Measurements from ENCODE around the gene PROK1.

Gene PROK1

GRCh38 chr1:110490791-110491451 lies 40.0 kb downstream of the PROK1 start:
- DNase-seq, result no peak

DNA sequence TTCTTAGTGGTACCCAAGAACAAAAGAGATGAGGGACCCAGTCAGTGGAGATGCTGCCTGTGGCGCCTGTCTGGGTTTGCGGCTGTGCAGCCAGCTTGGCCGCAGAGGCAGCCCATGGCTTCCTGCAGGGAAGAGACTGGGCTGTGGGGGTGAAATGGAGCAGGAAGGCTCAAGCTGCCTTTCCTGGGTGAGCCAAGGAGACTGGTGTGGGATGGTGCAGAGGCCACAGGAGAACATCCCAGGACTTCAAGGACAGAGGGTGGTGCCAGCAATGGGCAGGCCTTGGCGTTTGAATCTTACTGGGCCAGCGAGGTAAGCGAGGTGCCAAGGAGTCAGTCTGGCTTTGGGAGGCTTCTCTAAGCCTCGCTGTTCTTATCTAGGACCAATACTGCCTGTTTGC lies 41.6 kb downstream of the PROK1 start:
- no peak for DNase-seq

- no peak for DNase-seq
Measured at GRCh38 chr1:110493059-110493699, 42.2 kb downstream of the PROK1 start.

DNA sequence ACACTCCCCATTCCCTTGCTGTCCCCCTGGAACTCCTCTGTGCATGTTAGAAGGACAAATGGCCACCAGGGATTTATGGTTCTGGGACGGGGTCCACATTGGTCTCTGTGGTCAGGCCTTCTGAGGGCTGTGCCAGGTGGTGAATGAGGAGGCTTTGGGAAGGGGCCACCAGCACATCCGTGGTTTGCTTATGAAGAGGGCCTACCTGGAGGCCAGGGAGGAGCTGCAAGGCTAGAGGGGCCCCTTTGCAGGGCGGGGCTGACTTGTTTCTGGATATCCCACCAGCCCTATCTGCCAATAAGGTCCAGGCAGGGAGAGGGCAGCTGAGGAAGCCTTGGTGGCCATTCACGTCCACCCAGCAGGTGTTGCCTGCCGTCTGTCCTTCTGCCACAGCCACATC lies 43.1 kb downstream of the PROK1 start:
- no peak for DNase-seq

DNA sequence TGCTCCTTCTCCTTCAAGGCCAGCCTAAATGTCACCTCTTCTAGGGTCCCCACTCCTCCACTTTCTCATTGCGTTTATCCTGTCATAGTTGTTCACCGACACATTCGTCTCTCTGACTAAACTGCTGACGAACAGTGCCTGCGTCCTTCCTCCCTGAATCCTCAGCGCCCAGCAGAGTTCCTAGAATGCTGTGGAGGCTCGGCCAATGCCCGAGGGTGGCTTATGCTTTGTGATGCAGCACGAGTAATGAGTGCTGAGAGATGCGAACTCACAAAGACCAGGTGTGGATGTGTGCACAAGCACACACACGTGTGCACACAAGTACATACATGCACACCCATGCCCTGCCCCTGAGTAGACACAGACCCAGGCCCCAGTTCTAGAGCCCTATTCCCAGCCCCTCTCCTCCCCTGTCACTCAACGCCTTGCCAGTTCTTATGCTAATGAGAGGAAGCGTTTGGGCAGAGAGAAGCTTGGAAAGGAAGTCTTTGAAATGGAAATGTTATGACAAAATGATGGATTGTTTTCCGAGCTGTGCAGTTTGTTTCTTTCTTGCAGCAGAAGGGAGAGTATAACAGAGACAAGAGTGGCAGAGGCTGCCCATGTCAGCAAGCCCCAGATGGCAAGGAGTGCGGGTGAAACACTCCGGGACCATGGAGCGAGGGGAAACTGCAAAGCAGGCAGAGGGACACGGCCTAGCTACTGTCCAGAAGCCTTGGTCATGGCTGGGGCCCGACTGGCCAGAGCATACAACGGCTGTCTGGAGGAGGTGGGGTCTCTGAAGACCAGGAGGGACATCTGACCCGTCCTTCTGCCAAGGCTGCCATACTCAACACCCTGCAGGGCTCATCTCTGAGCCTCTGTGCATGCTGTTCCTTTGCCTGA lies 43.8 kb downstream of the PROK1 start:
- no peak for DNase-seq

- DNase-seq, result peak; percentile 65
Measured at GRCh38 chr1:110495926-110496600, 45.1 kb downstream of the PROK1 start.

GRCh38 chr1:110498270-110498669 lies 47.3 kb downstream of the PROK1 start:
- DNase-seq, result no peak

GRCh38 chr1:110501488-110502132 lies 50.7 kb downstream of the PROK1 start:
- DNase-seq, result no peak

DNA sequence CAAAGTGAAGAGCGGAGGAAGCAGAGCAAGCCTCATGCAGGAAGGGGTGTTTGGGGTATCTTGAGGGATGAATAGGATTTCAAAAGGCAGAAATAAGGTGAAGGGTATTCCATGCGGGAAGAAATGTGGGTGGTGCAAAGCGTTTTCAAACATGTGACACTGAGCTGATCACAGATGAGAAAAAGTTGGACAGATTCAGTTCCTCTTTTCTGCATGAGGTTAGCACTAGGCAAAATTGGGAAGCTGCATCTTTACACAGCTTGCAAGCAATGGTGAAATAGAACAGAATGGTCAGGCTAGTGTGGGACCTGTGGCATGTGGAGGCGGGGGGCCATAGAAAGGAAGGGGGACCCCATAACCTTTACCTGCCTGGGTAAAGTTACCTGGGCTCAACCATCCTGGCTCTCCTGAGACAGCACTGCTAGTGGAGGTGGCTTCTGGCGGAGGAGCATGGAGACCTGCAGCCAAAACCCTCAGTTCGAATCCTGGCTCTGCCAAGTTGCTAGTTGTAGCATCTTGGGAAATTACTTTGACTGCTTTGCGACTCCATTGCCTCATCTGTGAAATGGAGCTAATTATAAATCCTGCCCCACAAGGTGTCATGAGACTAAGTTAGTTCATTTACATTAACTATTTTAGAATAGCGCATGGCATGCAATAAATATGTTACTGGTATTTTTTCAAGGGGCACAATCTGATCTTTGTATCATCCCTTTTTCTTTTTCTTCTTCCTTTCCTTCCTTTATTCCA lies 51.6 kb downstream of the PROK1 start:
- no peak for DNase-seq

DNA sequence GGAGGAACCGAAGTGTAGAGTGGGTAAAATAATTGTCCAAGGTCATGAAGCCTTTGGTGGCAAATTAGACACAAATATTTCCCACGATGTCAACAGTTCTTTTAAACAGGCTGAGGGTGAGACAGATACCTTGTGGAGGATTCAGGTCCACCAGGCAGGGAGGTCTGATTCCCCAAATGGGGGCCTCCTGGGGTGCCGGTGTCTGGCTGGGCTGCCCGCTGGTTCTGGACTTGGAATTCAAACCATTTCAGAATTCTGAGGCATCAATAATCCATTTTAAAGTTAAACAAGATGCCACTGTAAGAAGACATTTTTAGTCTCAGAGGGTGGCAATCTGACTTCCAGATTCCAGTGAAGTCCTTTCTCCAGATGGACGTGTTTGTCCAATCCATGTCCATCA lies 52.5 kb downstream of the PROK1 start:
- no peak for DNase-seq

DNA sequence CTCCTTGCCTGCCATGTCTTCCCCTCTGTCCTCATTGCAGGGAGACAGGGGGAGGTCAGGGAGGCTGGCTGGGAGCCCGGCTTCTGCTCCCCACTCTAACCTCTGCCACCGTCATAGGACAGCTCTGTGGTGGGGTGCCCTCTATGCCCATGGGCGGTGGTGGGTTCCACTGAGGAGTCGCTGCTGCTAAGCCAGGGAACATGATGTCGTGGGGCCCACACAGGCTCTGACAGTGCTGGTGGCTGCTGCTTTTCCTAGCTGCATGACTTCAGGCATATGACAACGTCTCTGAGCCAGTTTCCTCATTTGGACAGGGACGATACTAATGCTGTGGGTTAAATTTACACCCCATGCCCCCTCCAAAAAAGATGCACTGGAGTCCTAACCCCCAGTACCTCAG lies 53.3 kb downstream of the PROK1 start:
- DNase-seq, result no peak

DNA sequence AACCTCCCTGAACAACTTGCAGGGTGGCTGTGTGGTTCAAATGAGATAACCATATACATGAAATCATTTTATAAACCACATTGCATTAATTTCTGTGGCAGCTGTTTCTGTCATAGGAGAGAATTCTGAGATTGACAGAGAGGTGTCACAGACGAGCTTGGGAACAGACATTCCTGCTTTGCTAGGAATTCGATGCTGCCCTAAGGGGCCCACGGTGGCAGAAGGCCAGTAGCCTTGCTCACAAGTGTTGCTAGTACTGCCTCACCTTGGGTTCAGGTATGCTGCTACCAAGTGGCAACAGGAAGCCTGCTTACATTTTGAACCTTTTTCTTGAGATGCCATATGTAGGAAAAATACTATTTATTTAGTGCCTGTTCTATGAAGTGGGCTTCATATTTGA lies 54.6 kb downstream of the PROK1 start:
- no peak for DNase-seq

- DNase-seq, result no peak
Measured at GRCh38 chr1:110506541-110506940, 55.6 kb downstream of the PROK1 start.

All from fibroblast of skin of right biceps (primary cell).